Measurements from ENCODE around the gene ZSCAN9.
A peak's percentile ranks its signal among the peaks of the same experiment; 100 is the strongest.

ZSCAN9 gene

DNA sequence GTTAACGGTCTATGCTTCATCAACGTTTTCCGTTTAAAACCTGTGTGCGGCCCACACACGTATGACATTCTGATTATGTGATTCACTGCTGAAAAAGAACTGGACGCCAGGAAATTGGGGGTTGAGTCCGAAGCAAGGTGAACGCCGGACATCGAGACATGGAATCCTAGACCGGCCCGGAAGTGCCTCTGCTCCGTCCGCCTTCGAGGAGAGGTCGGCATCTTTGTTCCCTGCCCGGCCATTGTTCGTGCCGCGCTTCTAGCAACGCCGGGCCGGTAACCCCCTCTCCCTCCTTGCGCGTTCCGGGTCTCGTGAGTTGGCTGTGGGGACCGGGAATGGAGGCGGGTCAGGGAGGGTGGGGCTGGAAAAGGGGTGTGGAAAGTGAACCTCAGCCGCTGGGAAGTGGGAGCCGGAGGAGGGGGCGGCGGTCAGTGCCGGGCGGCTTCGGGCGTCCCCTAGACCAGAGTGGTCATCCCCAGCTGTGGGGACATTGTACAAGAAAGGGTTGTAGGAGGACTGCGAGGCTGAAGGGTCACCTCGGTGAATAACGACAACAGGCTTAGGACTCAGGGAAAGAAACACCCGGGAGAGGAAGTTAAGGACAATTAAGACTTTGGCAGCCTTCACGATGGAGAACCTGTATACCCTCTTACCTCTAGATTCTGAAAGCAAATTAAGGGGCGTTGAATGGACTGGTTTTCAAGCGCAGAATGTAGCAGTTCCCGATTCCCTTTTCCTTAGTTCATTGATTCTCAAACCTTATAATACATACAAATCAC lies at the start of gene ZSCAN9:
ZSCAN9 (plus strand) TSS at position 220 of the 779 bp plus-strand sequence. CDS start 1,810 bp downstream, outside the sequence.
- DNase-seq, result peak; percentile 90

DNA sequence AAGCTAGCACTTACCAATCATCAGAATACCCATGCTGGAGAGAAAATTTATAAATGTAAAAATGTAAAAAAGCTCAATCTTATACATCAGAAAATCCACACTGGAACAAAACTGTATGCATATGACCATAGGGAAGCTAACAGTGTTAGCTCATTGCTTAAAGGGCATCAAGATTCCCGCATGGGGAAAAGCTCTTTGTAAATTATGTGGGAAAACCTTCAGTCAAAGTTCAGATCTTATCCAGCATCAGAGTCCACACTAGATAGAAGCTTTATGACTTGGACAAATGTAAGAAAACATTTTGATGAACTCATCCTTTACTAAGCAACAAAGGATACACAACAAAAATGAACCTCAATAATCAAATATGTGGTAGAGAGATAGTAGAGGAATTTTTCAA lies 48.7 kb upstream of the ZSCAN9 start:
- DNase-seq, result no peak

DNA sequence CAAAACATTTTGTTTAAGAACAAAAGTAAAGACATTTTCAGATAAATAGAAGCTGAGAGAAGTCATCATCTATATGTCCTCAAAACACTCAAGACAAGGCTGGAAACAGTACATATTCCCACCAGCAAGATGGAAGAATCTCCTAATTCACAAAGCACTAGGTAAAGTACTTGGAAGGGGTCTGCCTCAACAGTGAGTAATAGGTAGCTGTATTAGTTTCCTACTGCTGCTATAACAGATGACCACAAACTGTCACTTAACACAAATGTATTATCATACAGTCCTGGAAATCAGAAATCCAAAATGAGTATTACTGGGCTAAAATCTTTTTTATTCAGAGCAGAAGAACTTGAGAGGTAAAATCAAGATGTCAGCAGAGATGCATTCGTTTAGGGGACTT lies 42.8 kb upstream of the ZSCAN9 start:
- no peak for DNase-seq

- no peak for DNase-seq
These were observed 36.7 kb upstream of the ZSCAN9 start for GRCh38 chr6:28188111-28188979.

DNA sequence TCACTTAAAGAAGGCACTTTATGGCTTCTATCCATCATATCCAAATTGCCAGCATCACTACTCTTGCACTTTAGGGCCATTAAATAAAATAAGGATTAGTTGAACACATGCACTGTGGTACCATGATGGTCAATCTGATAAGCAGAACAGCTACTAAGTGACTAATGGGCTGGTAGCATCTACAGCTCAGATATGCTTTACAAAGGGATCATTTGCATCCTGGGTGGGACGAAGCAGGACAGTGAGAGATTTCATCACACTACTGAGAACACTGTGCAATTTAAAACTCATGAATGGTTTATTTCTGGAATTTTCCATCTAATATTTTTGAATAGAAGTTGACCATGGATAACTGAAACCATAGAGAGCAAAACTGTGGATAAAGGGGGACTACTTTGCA lies 25.1 kb upstream of the ZSCAN9 start:
- no peak for DNase-seq

- no peak for DNase-seq
These were observed 21.9 kb upstream of the ZSCAN9 start for GRCh38 chr6:28203201-28203600.

DNA sequence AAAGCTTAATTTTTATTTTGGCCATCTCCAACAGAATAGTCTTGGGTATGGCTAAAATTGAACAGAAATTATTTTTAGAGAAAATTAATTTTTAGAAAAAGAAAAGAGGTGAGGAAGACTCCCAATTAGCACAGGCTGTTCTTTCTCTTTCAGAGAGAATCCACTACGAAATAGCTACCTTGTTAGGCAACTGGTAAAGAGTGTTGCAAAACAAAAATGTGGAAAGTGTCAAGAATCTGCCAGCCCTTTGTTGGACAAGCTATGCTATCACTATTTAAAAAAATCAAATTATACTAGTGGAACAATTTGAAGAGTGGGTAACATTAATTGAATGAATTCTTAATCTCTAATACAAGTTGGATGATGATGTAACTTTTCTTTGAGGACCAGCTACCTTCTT lies 19.2 kb upstream of the ZSCAN9 start:
- no peak for DNase-seq

GRCh38 chr6:28206527-28206926 lies 18.5 kb upstream of the ZSCAN9 start:
- DNase-seq, result no peak

DNA sequence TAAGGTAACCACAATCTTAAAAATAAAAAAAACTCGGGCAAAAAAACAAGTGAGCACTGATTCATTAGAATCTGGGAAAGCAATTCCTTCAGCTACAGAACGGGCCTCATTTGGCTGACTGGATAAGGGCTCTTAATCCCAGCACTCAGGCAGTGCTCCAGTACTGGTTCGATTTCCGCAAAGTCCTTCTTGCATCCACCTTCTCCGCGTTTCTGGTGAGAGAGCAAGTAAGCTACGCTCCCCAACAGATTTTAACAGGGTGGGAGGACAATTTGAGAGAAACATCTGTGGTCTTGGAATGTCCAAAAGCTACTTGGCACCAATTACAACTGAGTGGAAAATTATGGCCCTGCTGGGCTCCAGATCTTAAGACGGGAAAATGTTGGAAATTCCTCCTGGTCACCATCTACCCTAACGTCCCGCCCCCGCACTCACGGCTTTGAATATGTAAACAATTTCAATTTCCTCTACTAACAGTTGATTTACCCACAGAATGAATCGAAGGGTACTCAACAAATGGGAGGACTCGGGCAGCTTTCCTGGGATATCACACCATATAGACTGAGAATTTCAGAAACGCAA lies 18.1 kb upstream of the ZSCAN9 start:
- no peak for DNase-seq

DNA sequence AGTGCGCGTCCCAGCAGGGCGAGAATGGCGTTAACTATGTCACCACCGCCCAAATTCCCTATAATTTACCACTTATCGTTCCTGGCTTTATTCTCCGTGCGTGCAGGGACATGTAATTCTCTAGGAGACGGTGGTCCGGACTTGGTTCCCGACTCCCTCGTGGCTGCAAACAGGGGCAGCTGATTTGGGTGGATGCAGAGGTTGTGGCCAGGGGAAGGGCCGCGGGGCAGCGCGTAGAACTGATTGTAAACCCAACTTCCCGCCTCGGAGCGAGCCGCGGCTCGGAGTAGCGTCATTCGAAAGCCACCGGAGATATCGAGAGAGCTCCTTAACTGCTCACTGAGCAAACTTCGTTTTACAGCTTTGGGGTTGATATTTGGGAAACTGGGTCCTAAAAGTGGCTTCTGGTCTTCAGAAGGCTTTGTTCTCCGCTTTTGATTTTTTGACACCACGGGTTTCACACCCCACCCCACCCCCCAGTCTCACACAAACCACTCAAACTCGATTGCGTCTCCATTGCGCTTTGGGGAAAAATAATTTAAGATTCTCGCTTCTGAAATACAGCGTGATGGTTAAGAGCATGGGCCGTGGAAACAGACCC lies 17.5 kb upstream of the ZSCAN9 start:
- peak; percentile 59 for DNase-seq

- peak; percentile 48 for DNase-seq
These were observed 16.9 kb upstream of the ZSCAN9 start for GRCh38 chr6:28208111-28208659.

- peak; percentile 50 for DNase-seq
These were observed 15.1 kb upstream of the ZSCAN9 start for GRCh38 chr6:28209753-28210535.

DNA sequence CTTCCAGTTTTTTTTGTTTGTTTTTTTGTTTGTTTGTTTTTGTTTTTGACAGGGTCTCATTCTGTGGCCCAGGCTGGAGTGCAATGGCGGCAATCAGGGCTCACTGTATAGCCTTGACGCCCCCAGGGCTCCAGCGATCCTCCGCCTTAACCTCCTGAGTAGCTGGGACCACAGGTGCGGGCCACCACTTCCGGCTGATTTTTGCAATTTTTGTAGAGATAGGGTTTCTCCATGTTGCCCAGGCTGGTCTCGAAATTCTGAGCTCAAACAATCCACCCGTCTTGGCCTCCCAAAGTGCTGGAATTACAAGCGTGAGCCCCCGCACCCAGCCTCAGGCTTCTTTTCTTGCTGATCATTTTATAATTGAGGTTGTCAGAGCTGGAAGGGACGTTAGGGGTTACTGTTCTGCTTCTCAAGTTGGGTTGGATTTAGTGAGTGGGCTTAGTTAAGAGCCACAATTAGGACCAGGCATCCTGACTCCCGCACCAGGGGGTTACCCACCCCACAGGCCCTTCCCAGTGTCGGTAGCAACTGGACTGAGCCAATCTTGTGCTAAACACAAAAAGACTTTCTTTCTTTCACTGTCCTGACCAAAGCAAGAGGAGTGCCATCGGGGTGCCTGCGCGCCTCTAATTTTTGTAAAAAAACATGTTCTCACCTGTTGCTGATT lies 13.1 kb upstream of the ZSCAN9 start:
- DNase-seq, result no peak

DNA sequence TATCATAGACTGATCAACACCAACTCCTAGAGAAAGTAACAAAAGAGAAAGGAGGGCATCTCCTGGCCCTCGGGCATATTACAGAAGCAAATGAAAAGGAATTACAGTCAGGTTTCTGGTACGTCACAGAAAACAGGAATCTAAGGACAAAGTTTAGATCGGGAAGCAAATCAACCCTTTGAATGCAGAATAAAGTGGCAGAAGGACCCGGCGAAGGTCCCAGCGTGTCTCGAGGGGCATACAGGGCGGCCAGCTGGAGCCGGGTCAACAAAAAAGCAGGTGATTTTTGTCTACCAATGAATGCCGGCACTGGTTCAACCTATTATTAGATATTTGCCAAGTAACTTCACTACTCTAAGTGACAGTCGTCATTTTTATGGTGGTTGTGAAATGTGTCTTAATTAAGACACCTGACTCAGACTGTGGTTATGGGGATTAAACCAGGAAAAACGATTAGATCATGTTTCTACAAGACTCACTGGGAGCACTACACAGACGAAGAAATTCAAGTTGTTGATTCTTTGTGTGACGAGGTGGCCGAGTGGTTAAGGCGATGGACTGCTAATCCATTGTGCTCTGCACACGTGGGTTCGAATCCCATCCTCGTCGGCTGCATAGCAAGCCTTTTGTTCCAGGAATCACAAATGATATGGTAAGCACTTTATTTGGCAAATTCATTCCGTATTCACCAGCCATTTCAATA lies 12.4 kb upstream of the ZSCAN9 start:
- peak; percentile 48 for DNase-seq

GRCh38 chr6:28213213-28213523 lies 11.9 kb upstream of the ZSCAN9 start:
- no peak for DNase-seq

DNA sequence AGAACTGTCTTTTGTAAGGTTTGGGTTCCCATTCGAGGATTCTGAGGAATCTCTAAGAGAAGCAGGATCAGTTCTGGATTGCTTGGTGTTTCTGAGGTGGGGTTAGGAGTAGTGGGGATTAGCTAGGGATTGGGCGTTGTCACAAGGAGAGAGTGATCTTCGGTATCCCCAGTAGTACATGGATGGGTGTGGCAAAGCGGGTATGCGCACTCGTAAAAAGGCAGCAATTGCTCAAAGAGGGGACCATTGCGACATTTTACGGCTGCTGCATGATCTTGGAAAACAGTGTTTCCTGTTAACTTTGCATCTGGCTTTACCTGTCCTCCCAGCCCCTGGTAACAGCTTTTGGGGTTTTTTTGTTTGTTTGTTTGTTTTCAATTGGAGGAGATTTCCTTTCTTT lies 9.7 kb upstream of the ZSCAN9 start:
- DNase-seq, result no peak

- no peak for DNase-seq
These were observed 7.2 kb upstream of the ZSCAN9 start for GRCh38 chr6:28217890-28218289.

- peak; percentile 80 for DNase-seq
These were observed 6.5 kb upstream of the ZSCAN9 start for GRCh38 chr6:28218312-28219248.

DNA sequence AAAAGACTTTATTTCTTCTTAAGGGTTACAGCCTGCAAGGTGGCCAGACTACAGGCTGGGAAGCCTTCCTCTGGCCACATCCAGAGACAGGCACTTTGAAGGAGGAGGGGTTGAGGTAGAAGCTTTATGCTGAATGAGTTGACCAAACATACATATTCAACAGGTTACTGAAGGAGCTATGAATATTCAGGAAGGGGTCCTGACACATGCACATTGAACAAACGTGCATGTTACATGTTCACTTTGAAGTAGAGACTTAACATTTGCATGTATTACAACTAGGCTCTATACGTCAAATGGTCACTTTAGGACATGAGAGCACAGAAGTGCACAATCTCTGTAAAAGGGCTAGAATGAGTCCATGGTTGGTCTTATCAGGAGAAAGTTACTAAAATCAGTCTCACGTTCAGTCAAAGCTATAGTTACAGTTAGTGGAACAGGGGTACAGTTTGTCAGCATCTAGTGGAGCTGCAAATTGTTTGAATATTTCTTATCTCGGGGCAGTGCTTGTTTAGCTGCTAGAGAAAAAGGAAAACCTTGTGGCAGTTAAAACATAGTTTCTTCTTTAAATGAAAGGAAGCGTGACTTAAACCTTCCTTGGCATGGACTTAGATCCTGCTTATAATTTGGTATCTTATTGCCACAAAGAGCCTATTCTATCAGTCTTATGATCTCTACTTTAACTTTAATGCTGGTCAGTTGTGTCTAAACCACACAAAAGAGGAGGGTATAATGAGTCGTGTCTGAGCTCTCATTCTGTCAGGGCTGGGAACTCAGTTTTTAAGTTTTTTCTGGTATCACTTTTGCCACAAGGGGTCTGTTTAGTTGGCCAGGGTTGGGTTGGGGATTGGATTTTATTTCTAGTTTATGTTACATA lies 4.6 kb upstream of the ZSCAN9 start:
- no peak for DNase-seq

All from right forelimb (tissue), 1 donor.